HCT116 (cell line): Measurements from ENCODE around the gene AGMAT. TPM values are rescaled to one million over a fixed set of nuclear protein-coding genes. Genes with fewer than 3 reads are reported as not detected.

Experiments
- ATAC-seq: fragments of 200-7000 bp; cut with Tn5 transposase; 2 replicates; pipeline ENCODE4 v1.9.1; 2020; ENCODE audit warnings: mild to moderate bottlenecking, moderate library complexity
- BruUV-seq: library from RNA; stranded (reverse); fragments of 400-500 nt; replicated peaks from 2 replicates; lab custom pipeline; 2021; lab: Mats Ljungman, UMichigan
- CTCF ChIA-PET: fragments of 300-600 bp; sonication (Branson Sonifier 250); formaldehyde crosslinking; loops from one replicate; lab custom pipeline; 2021; ENCODE audit warnings: antibody characterized with exemption; lab: Charles Lee
- POLR2A ChIA-PET: fragments of 300-600, 350-600 bp; sonication (Branson Sonifier 250); formaldehyde crosslinking; loops from one replicate; lab custom pipeline; 2021; ENCODE audit warnings: antibody characterized with exemption; lab: Charles Lee
- RAD21 ChIA-PET, 2 experiments: fragments of 300-600 bp; sonication (Branson Sonifier 250); formaldehyde crosslinking; loops; one replicate each; lab custom pipeline; 2023; ENCODE audit warnings: low total read pairs in 2 of 2; ENCODE audit not compliant: uncharacterized antibody in 2 of 2, unreplicated experiment in 2 of 2, low non-redundant PET in 1 of 2; lab: Charles Lee
- DNase-seq: peaks from one replicate; pipeline ENCODE4 v3.0.0-alpha.2; 2010; ENCODE audit warnings: low read depth, low spot score
- H2AFZ ChIP-seq: fragments of 200-600 bp; shearing (Covaris generic), sonication (generic); 2 replicates; pipeline ENCODE4 v1.6.1; 2017; ENCODE audit warnings: low read depth, mixed run types, mixed read lengths, antibody characterized with exemption, low read length; ENCODE audit not compliant: poor library complexity, severe bottlenecking
- H3K27ac ChIP-seq: 2 replicates; pipeline ENCODE4 v1.5.1; 2012; ENCODE audit warnings: low read depth, low read length
- H3K27me3 ChIP-seq: fragments of 200-600 bp; sonication (generic); 2 replicates; pipeline ENCODE4 v1.6.1; 2016; ENCODE audit warnings: mixed run types, low read length, mixed read lengths; ENCODE audit not compliant: insufficient read depth
- H3K36me3 ChIP-seq, 2 experiments: fragments of 200-500 bp in 1 of 2; fragments of 200-600 bp in 1 of 2; sonication (Bioruptor generic) in 1 of 2; sonication (generic) in 1 of 2; 2 replicates each; pipeline versions ENCODE4 v1.5.1 to v1.6.1; 2014 to 2016; ENCODE audit warnings: low read length in 2 of 2, inconsistent platforms in 1 of 2, mixed read lengths in 1 of 2, mixed run types in 1 of 2; ENCODE audit not compliant: insufficient read depth in 2 of 2, control insufficient read depth in 1 of 2
- H3K4me1 ChIP-seq, 2 experiments: fragments of 200-600 bp in 1 of 2; sonication (generic) in 1 of 2; 2 replicates each; pipeline versions ENCODE4 v1.5.1 to v1.6.1; 2012 to 2017; ENCODE audit warnings: low read length in 2 of 2, inconsistent platforms in 1 of 2, mild to moderate bottlenecking in 1 of 2, mixed read lengths in 1 of 2, mixed run types in 1 of 2, moderate library complexity in 1 of 2; ENCODE audit not compliant: insufficient read depth in 2 of 2, control insufficient read depth in 1 of 2
- H3K4me2 ChIP-seq: fragments of 200-600 bp; sonication (generic); 2 replicates; pipeline ENCODE4 v1.6.1; 2017; ENCODE audit warnings: mixed run types, low read length, mixed read lengths
- H3K4me3 ChIP-seq, 2 experiments: fragments of 200-600 bp in 1 of 2; sonication (generic) in 1 of 2; replicated peaks in 1 of 2; 2 replicates each; pipeline ENCODE4 v1.5.1; 2011 to 2016; ENCODE audit warnings: low read length in 2 of 2, control low read depth in 1 of 2, low read depth in 1 of 2, mild to moderate bottlenecking in 1 of 2, mixed read lengths in 1 of 2, mixed run types in 1 of 2
- H3K79me2 ChIP-seq: fragments of 200-600 bp; sonication (generic); 2 replicates; pipeline ENCODE4 v1.6.1; 2017; ENCODE audit warnings: mild to moderate bottlenecking, mixed run types, low read length, moderate library complexity, mixed read lengths; ENCODE audit not compliant: insufficient read depth
- H3K9ac ChIP-seq: fragments of 200-600 bp; sonication (generic); 2 replicates; pipeline ENCODE4 v1.6.1; 2016; ENCODE audit warnings: low read length, mixed read lengths
- H3K9me2 ChIP-seq: fragments of 200-600 bp; sonication (generic), shearing (Covaris generic); 2 replicates; pipeline ENCODE4 v1.6.1; 2017; ENCODE audit warnings: mixed run types, mild to moderate bottlenecking, moderate library complexity; ENCODE audit not compliant: insufficient read depth
- H3K9me3 ChIP-seq, 2 experiments: fragments of 200-500 bp in 1 of 2; fragments of 200-600 bp in 1 of 2; sonication (Bioruptor generic) in 1 of 2; sonication (generic) in 1 of 2; 2 replicates each; pipeline ENCODE4 v1.6.1; 2014 to 2017; ENCODE audit warnings: low read length in 2 of 2, mixed read lengths in 2 of 2, inconsistent platforms in 1 of 2, low read depth in 1 of 2, mild to moderate bottlenecking in 1 of 2, mixed run types in 1 of 2, moderate library complexity in 1 of 2; ENCODE audit not compliant: control insufficient read depth in 1 of 2, insufficient read depth in 1 of 2
- H4K20me1 ChIP-seq: fragments of 200-600 bp; sonication (generic), shearing (Covaris generic); 2 replicates; pipeline ENCODE4 v1.6.1; 2017; ENCODE audit warnings: mixed run types, mild to moderate bottlenecking, moderate library complexity; ENCODE audit not compliant: insufficient read depth
- ATF3 ChIP-seq: IDR thresholded peaks from 2 replicates; pipeline ENCODE4 v1.6.1; 2012
- CBX3 ChIP-seq: IDR thresholded peaks from 2 replicates; pipeline ENCODE4 v1.6.1; 2012; ENCODE audit warnings: low read depth
- CEBPB ChIP-seq: IDR thresholded peaks from 2 replicates; pipeline ENCODE4 v1.6.1; 2012; ENCODE audit warnings: low read depth
- EGR1 ChIP-seq: IDR thresholded peaks from 2 replicates; pipeline ENCODE4 v1.6.1; 2012; ENCODE audit warnings: low read depth
- ELF1 ChIP-seq: IDR thresholded peaks from 2 replicates; pipeline ENCODE4 v1.6.1; 2012; ENCODE audit warnings: low read depth, borderline replicate concordance
- EZH2 ChIP-seq: fragments of 200-600 bp; sonication (generic); IDR thresholded peaks from 2 replicates; pipeline ENCODE4 v1.6.1; 2017; ENCODE audit warnings: antibody characterized with exemption, mixed run types
- EZH2phosphoT487 ChIP-seq: fragments of 200-600 bp; IDR thresholded peaks from 2 replicates; pipeline ENCODE4 v1.6.1; 2018; ENCODE audit warnings: antibody characterized with exemption, borderline replicate concordance
- FOSL1 ChIP-seq: IDR thresholded peaks from 2 replicates; pipeline ENCODE4 v1.6.1; 2012; ENCODE audit warnings: low read depth
- JUND ChIP-seq: IDR thresholded peaks from 2 replicates; pipeline ENCODE4 v1.6.1; 2012
- MAX ChIP-seq: IDR thresholded peaks from 2 replicates; pipeline ENCODE4 v1.6.1; 2012
- POLR2A ChIP-seq: IDR thresholded peaks from 2 replicates; pipeline ENCODE4 v1.7.0; 2011; ENCODE audit warnings: borderline replicate concordance; ENCODE audit not compliant: insufficient read depth, insufficient read length; ENCODE audit errors: extremely low read depth
- POLR2AphosphoS5 ChIP-seq: IDR thresholded peaks from 2 replicates; pipeline ENCODE4 v1.6.1; 2011; ENCODE audit warnings: mild to moderate bottlenecking, low read depth, low read length, moderate library complexity
- RAD21 ChIP-seq: IDR thresholded peaks from 2 replicates; pipeline ENCODE4 v1.6.1; 2012; ENCODE audit warnings: low read depth, mild to moderate bottlenecking
- SIN3A ChIP-seq: IDR thresholded peaks from 2 replicates; pipeline ENCODE4 v1.6.1; 2012; ENCODE audit warnings: low read depth
- SP1 ChIP-seq: IDR thresholded peaks from 2 replicates; pipeline ENCODE4 v1.6.1; 2012; ENCODE audit warnings: low read depth
- SRF ChIP-seq: IDR thresholded peaks from 2 replicates; pipeline ENCODE4 v1.6.1; 2012; ENCODE audit warnings: low read depth
- TCF7L2 ChIP-seq: IDR thresholded peaks from 2 replicates; pipeline ENCODE4 v1.7.0; 2011; ENCODE audit warnings: borderline replicate concordance, inconsistent platforms; ENCODE audit not compliant: insufficient read depth, insufficient read length; ENCODE audit errors: extremely low read depth
- YY1 ChIP-seq: IDR thresholded peaks from 2 replicates; pipeline ENCODE4 v1.6.1; 2011; ENCODE audit warnings: low read length, low read depth, moderate library complexity, mild to moderate bottlenecking; ENCODE audit not compliant: insufficient replicate concordance; ENCODE audit errors: extremely low read depth
- ZBTB33 ChIP-seq: IDR thresholded peaks from 2 replicates; pipeline ENCODE4 v1.6.1; 2011; ENCODE audit warnings: mild to moderate bottlenecking, low read length, moderate library complexity; ENCODE audit not compliant: insufficient replicate concordance; ENCODE audit errors: extremely low read depth
- ZFX ChIP-seq: fragments of 450-650 bp; IDR thresholded peaks from 2 replicates; pipeline ENCODE4 v1.6.1; 2017
- ZNF274 ChIP-seq: fragments of 200-500 bp; sonication (Bioruptor generic); IDR thresholded peaks from 2 replicates; pipeline ENCODE4 v1.6.1; 2014; ENCODE audit warnings: mild to moderate bottlenecking, low read depth, low read length, inconsistent platforms
- intact Hi-C: fragments of 100-400 bp; cut with micrococcal nuclease; formaldehyde crosslinking; loops from 2 replicates; pipeline ENCODE4 v1.10.0; 2022
- total RNA-seq: library from RNA; stranded (reverse); gene quantifications from one replicate; pipeline ENCODE4 v1.2.1, GENCODE V29; 2021; ENCODE audit not compliant: unreplicated experiment
- TF ChIP-seq, protein P1 (sequence below): IDR thresholded peaks from 2 replicates; pipeline ENCODE4 v1.6.1; 2012; ENCODE audit warnings: low read depth
- TF ChIP-seq, protein P2 (sequence below), 3 experiments: fragments of 200-600 bp in 1 of 3; sonication (generic) in 1 of 3; IDR thresholded peaks in 2 of 3; conservative IDR thresholded peaks in 1 of 3; 2 replicates each; pipeline ENCODE4 v1.5.1; 2012 to 2017; ENCODE audit warnings: low read depth in 2 of 3, low read length in 2 of 3, antibody characterized with exemption in 1 of 3, borderline replicate concordance in 1 of 3, control low read depth in 1 of 3, mild to moderate bottlenecking in 1 of 3, mixed read lengths in 1 of 3, mixed run types in 1 of 3, moderate library complexity in 1 of 3; ENCODE audit not compliant: insufficient read depth in 1 of 3

The AGMAT gene
- total RNA-seq, 1 experiment from 2014 or later, result not detected

DNA sequence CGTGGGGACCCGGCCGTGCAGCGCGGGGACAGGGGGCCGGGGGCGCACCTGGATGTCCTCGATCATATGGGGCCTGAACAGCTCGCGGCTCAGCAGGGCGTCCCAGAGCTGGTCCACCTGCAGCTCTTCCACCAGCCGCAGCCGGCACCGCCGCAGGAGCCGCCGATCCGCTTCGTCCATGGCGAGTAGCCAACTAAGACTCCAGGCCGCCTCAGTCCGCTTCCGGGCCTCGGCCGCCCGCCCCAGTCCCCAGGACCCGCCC, 60.9 kb downstream of the AGMAT start, which contains the start of gene CASP9:
Gene CASP9, minus strand, starts transcription at position 195 of the 262 bp plus-strand sequence. Its CDS starts 15 bp downstream, at position 180.
- ChIA-PET POLR2A (no interaction called here), RAD21 (no interaction called here)
- TF ChIP-seq MAX, result peak; percentile 31
- TF ChIP-seq, protein P1, sequence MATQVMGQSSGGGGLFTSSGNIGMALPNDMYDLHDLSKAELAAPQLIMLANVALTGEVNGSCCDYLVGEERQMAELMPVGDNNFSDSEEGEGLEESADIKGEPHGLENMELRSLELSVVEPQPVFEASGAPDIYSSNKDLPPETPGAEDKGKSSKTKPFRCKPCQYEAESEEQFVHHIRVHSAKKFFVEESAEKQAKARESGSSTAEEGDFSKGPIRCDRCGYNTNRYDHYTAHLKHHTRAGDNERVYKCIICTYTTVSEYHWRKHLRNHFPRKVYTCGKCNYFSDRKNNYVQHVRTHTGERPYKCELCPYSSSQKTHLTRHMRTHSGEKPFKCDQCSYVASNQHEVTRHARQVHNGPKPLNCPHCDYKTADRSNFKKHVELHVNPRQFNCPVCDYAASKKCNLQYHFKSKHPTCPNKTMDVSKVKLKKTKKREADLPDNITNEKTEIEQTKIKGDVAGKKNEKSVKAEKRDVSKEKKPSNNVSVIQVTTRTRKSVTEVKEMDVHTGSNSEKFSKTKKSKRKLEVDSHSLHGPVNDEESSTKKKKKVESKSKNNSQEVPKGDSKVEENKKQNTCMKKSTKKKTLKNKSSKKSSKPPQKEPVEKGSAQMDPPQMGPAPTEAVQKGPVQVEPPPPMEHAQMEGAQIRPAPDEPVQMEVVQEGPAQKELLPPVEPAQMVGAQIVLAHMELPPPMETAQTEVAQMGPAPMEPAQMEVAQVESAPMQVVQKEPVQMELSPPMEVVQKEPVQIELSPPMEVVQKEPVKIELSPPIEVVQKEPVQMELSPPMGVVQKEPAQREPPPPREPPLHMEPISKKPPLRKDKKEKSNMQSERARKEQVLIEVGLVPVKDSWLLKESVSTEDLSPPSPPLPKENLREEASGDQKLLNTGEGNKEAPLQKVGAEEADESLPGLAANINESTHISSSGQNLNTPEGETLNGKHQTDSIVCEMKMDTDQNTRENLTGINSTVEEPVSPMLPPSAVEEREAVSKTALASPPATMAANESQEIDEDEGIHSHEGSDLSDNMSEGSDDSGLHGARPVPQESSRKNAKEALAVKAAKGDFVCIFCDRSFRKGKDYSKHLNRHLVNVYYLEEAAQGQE, result no peak
- no peak for TF ChIP-seq JUND
- TF ChIP-seq EZH2phosphoT487, result no peak
- TF ChIP-seq POLR2A, result no peak
- TF ChIP-seq YY1, result no peak
- no peak for TF ChIP-seq ELF1
- no peak; the same call in 1 of the 2 replicates for TF ChIP-seq EGR1
- TF ChIP-seq RAD21, result no peak
- TF ChIP-seq ZFX, result 0 out of 2 replicates have a peak, but pooled peaks have one; percentile 18
- TF ChIP-seq ZBTB33, result no peak
- no peak for TF ChIP-seq ATF3
- TF ChIP-seq, protein P2, sequence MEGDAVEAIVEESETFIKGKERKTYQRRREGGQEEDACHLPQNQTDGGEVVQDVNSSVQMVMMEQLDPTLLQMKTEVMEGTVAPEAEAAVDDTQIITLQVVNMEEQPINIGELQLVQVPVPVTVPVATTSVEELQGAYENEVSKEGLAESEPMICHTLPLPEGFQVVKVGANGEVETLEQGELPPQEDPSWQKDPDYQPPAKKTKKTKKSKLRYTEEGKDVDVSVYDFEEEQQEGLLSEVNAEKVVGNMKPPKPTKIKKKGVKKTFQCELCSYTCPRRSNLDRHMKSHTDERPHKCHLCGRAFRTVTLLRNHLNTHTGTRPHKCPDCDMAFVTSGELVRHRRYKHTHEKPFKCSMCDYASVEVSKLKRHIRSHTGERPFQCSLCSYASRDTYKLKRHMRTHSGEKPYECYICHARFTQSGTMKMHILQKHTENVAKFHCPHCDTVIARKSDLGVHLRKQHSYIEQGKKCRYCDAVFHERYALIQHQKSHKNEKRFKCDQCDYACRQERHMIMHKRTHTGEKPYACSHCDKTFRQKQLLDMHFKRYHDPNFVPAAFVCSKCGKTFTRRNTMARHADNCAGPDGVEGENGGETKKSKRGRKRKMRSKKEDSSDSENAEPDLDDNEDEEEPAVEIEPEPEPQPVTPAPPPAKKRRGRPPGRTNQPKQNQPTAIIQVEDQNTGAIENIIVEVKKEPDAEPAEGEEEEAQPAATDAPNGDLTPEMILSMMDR (IDR thresholded peaks at IDR 0.05 in 2 of 3, conservative IDR thresholded peaks at IDR 0.05 in 1 of 3; ENCODE audit: borderline replicate concordance in 1 of 3, insufficient read depth in 1 of 3, low read depth in 2 of 3, low read length in 2 of 3), result no peak
- no peak for TF ChIP-seq EZH2
- no peak for TF ChIP-seq CBX3
- TF ChIP-seq ZNF274, result no peak
- TF ChIP-seq TCF7L2, result no peak
- TF ChIP-seq FOSL1, result no peak
- no peak for TF ChIP-seq SP1
- no peak for TF ChIP-seq SRF
- no peak; the same call in 1 of the 2 replicates for TF ChIP-seq SIN3A
- TF ChIP-seq CEBPB, result 0 out of 2 replicates have a peak, but pooled peaks have one; percentile 0
- TF ChIP-seq POLR2AphosphoS5, result peak; percentile 78

More for the DNA sequence above, 60.9 kb downstream of the AGMAT start, which contains the start of gene CASP9:
- Histone ChIP-seq H3K9me3 (no peaks in the 10 kb centered on the region), H3K9ac (peak within 1 kb of the TSS; percentile 90), H4K20me1 (no peaks in the 10 kb centered on the region), H3K36me3 (no peaks in the 10 kb centered on the region), H3K4me2 (peak within 1 kb of the TSS; percentile 81), H3K79me2 (peaks cover 19% of the 10 kb centered on the region), H3K27ac (peak within 1 kb of the TSS; percentile 87), H3K27me3 (no peaks in the 10 kb centered on the region), H2AFZ (no peak within 1 kb of the TSS), H3K4me3 (peak within 1 kb of the TSS; percentile 80 to 84), H3K9me2 (no peaks in the 10 kb centered on the region), H3K4me1 (peaks cover 10 to 31% of the 10 kb centered on the region in 2 experiments)
- ATAC-seq, result no peak
- BruUV-seq, result no TSS peak
- CTCF ChIA-PET, result no interaction called here
- DNase-seq, result no peak
- intact Hi-C loops, result no loop called here
